GM12801 (cell line): Measurements from ENCODE around the gene RNF215.

Source experiments
- TF ChIP-seq, protein P1 (sequence below): IDR thresholded peaks from one replicate; pipeline ENCODE4 v1.5.1; 2011; ENCODE audit warnings: control low read depth; ENCODE audit not compliant: insufficient read length; ENCODE audit errors: extremely low read depth

The RNF215 gene

DNA sequence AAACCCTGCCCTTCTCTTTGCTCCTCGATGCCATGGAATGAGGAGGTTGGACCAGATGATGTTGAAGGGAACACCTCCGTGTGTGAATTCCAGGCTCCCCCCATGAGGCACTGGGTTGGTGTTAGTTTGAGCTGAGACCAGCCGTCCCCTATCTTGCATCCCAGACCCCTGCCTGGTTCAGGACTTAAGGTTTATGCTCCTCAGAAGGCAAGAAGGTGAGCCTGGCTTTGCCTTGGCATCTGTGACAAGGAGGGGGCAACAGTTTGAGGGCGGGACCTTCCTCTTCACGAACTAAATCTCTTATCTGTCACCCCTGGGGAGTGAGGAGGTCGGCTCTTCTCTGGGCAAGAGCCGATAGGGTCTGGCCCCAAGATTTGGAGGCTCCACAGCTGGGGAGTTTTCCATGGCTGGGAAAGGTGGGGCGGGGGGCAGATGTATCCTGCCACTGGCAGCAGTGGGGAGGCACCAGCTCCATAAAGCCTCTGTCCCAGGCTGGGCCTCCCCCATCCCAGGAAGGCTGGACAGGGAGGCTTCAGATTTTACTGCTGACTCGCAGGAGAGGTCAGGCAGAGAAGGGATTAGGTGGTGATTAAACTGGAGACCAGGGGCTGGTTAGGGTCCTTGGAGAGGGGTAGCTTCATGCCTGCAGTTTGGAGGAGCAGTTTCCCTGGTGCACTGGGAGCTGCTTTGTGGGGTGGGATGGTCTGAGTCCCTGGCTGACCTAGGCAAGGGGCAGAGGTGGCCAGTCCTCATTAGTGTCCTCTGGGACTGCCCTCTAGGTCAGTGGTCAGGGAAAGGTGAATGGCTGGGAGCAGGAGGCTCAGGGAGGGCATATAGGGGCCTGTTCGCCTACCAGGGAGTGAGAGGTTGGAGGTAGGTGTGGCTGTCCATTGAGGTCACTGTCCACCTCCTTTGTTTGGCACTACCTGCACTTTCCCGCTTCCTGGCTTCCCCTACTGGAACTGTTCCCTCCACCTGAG lies 10.7 kb upstream of the RNF215 start:
- TF ChIP-seq, protein P1, sequence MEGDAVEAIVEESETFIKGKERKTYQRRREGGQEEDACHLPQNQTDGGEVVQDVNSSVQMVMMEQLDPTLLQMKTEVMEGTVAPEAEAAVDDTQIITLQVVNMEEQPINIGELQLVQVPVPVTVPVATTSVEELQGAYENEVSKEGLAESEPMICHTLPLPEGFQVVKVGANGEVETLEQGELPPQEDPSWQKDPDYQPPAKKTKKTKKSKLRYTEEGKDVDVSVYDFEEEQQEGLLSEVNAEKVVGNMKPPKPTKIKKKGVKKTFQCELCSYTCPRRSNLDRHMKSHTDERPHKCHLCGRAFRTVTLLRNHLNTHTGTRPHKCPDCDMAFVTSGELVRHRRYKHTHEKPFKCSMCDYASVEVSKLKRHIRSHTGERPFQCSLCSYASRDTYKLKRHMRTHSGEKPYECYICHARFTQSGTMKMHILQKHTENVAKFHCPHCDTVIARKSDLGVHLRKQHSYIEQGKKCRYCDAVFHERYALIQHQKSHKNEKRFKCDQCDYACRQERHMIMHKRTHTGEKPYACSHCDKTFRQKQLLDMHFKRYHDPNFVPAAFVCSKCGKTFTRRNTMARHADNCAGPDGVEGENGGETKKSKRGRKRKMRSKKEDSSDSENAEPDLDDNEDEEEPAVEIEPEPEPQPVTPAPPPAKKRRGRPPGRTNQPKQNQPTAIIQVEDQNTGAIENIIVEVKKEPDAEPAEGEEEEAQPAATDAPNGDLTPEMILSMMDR, result no peak

DNA sequence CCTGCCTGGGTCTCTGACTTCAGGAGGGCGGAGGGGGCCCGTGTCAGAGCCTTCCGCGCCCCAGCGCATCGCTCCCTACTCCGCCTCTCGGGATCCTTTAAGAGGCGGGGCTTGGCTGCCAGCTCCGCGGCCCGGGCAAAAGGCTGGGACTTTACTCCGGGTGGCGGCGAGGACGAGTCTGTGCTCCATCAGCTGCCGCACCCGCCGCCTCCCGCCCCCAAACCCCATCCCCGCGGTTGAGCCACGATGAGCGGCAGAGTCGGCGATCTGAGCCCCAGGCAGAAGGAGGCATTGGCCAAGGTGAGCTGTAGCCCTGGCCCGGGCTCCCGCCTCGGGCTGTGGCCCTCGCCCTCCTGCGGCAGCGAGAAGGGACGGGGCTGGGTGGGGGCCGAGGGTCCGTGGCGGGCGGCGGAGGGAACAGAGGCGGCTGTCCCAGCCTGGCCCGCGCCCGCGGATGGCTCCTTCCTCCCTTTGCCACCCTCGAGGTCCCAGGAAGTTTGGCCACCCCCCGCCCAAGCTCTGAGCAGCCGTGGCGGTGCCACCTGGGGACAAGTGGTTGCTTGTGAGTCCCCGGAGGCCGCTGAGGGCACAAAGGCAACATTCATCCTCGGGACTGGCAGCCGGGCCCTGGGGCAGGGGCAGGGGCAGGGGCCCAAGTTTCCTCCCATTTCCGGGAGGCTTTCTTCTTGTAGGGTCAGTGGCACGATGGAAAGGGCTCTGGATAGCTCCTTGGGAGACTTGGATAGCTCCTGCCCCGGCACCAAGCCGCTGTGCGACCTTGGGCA lies 9.9 kb upstream of the RNF215 start, which contains the start of gene SEC14L2:
TSS of gene SEC14L2 (plus strand) at position 148 of the 785 bp plus-strand sequence. CDS start at position 247, 99 bp downstream.
- TF ChIP-seq, protein P1, result no peak

DNA sequence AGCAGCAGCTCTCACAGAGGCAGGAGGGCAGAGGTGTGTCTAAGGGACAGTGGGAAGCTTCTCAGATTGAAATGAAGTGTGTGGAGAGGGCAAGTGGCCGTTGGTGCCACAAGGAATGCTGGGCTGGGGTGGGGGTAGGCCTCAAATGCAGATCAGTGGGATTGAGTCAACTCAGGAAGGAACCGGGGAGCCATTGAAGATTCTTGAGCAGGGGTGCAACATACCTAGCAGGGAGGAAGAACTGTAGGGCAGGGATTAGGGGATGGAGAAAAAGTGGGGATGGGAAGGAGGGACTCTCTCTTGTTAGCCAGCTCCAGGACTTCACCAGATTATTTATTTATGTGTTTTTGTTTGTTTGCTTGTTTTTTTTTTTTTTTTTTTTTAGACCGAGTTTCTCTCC lies 6.7 kb upstream of the RNF215 start:
- TF ChIP-seq, protein P1, result no peak

DNA sequence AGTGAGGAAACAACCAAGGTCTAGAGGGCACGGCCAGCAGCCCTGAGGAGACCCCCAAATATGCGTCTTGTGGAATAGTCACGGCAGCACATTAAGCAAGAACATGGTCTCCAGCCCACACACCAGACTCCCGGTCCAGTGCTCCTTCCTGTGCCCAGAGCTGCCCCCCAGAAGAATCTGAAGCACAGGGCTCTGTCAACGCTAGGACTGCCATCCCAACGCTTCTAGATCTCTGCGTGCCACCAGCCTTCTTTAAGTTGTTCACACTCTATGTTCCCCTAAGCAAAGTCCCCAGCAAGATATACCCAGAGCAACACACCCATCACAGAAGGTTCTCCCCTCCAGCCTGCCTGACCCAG lies 6.1 kb upstream of the RNF215 start:
- TF ChIP-seq, protein P1, result no peak

DNA sequence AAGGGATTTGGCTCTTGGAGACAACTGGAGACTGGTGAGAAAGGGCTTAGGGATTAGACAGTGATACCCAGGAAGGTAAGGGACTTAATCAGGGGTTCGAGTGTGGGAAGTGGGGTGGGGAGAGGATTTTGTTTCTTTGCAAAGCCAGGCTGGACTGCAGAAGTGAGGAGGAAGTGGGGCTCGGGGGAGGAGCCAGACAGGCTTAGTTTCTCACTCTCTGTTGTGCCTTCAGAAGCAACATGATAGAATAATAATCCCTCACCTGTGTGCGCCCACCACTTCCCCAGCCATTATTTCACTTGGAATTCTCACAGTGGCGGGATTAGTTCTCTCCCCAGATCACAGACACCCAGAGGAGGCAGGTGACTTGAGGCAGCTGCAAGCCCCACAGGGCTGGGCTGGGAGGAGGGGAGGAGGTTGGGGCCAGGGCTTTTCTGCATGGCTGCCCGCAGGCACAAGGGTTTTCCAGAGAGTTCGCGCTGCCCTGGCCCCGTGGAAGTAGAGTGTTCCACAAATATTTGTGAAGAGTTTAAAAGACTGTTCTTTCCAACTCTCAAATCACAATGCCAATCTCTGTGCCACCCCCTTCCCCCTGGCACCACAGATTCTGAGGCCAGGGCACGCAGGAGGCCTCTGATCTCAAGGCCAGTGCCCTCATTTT lies 5.6 kb upstream of the RNF215 start:
- TF ChIP-seq, protein P1, result no peak

DNA sequence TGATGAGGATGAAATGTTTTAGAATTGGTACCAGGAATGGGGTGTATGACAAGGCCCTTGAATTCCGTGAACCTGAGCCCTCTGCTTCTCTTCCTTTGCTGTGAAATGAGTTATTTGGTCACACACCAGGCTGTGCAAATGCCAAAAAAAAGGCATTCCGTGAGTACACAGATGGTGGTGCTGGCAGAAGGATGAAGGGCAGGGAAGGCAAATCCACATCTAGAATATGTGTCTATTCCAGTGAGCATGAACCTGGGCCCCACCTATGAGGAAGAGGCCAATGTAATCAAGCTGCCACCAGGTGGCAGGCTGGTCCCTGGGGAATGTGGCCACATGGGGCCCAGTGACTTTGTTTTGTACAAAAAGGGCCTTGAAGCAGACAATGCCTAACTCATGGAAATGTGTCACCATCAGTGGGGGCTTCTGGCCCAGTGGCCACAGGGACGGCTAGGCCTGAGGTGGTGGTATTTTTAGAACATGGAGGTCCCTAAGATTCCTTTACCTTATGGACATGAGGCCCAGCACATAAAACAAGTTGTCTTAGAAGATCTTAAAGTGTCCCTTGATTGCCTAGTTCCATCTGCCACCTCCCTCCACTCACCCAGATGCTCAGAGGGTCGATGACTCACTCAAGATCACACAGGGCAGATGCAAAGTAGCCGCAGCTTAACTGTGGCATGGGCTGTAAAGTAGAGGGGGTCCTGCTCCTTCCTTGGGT lies 3.9 kb upstream of the RNF215 start:
- TF ChIP-seq, protein P1, result peak; percentile 57

DNA sequence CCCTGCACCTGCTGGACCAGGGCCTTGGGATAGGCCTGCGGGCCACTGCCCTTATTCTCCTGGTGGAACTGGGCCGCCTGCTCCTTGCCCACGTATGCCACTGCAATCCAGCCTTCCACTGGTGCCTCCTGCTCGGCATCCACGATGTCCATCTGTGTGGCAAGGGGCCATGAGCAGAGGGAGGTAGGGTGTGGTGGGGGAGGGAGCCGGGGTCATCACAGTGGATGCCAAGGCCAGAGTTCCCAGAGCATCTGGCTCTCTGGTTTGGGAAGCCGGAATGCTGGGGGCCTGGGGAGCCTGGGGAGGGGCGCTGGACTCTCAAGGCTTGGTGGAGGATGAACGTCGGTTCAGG lies 627 bp downstream of the RNF215 start:
- TF ChIP-seq, protein P1, result no peak
